Coronary artery (tissue), 2 donors: ENCODE results near the gene ACAA1.
A peak's percentile ranks its signal among the peaks of the same experiment; 100 is the strongest.

Experiments
- DNase-seq: peaks from one replicate; pipeline ENCODE4 v3.0.0-alpha.2; 2017; ENCODE audit warnings: low spot score
- H3K27ac ChIP-seq, 2 donors: fragments of 200-600 bp; sonication (generic); one replicate each; pipeline ENCODE4 v1.5.1; 2016 to 2019
- H3K4me3 ChIP-seq: fragments of 200-600 bp; sonication (generic); 2 replicates; pipeline ENCODE4 v1.5.1; 2016; ENCODE audit warnings: mild to moderate bottlenecking, moderate library complexity
- TF ChIP-seq, protein P1 (sequence below): fragments of 200-600 bp; sonication (generic); IDR thresholded peaks from one replicate; pipeline ENCODE4 v1.5.1; 2019; ENCODE audit warnings: antibody characterized with exemption

Gene ACAA1, protein sequence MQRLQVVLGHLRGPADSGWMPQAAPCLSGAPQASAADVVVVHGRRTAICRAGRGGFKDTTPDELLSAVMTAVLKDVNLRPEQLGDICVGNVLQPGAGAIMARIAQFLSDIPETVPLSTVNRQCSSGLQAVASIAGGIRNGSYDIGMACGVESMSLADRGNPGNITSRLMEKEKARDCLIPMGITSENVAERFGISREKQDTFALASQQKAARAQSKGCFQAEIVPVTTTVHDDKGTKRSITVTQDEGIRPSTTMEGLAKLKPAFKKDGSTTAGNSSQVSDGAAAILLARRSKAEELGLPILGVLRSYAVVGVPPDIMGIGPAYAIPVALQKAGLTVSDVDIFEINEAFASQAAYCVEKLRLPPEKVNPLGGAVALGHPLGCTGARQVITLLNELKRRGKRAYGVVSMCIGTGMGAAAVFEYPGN

DNA sequence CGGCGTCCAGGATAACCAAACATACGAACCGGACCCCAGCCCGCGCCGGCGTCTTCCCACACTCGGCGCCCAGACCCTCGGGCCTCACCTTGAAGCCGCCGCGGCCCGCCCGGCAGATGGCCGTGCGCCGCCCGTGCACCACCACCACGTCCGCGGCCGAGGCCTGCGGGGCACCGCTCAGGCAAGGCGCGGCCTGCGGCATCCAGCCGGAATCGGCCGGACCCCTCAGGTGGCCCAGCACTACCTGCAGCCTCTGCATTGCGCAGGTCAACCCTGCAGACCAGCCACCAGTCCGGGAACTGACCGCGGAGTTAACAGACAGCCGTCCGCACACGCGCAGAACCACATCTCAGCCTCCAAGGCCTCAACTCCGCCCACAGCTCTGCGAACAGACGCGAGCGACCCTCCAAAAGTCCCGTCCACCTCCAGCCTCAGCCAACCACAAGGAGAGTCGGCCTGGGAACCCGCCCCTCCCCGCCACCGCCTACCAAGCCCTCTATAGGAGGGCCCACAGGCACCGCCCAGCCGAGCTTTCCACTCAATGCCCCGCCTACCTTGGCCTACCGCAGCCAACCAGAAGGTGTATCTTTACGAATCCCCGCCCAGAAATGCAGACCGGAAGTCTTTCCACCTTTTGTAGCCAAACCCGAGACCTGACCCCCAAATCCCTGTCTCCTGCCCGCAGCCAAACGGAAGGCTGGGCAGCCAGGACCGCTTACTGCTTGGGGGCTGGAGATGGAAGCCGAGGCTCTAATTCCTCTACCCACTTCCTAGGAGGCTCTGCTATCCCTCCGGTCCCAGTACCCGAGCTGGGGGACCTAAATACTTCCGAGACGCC lies at the start of gene ACAA1:
Gene ACAA1, minus strand, starts transcription at position 351 of the 838 bp plus-strand sequence. Its CDS starts 92 bp downstream, at position 259.
- TF ChIP-seq, protein P1, sequence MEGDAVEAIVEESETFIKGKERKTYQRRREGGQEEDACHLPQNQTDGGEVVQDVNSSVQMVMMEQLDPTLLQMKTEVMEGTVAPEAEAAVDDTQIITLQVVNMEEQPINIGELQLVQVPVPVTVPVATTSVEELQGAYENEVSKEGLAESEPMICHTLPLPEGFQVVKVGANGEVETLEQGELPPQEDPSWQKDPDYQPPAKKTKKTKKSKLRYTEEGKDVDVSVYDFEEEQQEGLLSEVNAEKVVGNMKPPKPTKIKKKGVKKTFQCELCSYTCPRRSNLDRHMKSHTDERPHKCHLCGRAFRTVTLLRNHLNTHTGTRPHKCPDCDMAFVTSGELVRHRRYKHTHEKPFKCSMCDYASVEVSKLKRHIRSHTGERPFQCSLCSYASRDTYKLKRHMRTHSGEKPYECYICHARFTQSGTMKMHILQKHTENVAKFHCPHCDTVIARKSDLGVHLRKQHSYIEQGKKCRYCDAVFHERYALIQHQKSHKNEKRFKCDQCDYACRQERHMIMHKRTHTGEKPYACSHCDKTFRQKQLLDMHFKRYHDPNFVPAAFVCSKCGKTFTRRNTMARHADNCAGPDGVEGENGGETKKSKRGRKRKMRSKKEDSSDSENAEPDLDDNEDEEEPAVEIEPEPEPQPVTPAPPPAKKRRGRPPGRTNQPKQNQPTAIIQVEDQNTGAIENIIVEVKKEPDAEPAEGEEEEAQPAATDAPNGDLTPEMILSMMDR = no peak
- DNase-seq = peak; percentile 100
- H3K27ac ChIP-seq = peak within 1 kb of the TSS; percentile 87 to 88
- peak within 1 kb of the TSS; percentile 88 for H3K4me3 ChIP-seq

DNA sequence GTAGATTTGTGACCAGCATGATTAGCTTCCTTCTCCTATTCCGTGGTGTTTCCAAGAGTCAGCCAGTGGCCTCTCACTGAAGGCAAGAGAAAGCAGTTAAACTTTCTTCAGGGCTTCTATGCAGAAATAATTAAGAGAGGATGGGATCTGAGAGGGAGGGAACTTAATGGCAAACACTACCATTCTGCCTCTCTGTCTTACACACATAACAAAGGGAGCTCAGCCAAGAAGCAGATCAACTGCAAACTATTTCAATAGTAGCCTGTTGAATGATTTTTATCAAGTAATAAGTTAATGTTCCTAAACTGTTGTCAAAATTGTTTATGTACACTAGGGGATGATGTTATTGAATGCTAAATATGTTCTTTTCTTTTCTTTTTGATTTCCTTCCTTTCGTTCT lies 40.3 kb upstream of the ACAA1 start:
- Histone ChIP-seq H3K4me3 (no peak overlapping the region), H3K27ac (no peak overlapping the region)
- no peak for DNase-seq
- TF ChIP-seq, protein P1 = no peak

DNA sequence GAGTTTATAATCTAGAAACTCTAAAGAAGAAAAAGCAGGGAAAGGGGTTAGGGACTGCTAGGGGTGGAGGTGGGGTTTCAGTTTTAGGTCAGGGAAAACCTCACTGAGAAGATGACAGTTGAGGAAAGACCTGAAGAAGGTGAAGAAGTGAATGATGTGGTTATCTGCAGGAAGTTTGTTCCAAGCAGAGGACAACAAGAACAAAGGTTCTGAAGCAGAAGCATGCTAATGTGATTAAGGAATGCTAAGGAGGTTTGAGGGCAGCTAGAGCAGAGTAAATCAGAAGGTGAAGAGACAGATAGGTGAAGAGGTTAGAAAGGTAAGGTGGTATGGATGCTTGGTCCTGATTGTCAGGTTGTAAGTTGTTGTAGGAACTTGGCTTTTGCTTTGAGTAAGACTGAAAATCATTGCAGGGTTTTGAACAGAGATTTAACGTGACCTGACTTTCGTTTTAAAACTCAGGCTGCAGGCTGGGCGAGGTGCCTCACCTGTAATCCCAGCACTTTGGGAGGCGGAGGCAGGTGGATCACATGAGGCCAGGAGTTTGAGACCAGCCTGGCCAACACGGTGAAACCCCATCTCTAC lies 37.0 kb upstream of the ACAA1 start:
- no peak overlapping the region for H3K27ac ChIP-seq
- H3K4me3 ChIP-seq = no peak overlapping the region
- no peak for DNase-seq
- TF ChIP-seq, protein P1 = no peak

DNA sequence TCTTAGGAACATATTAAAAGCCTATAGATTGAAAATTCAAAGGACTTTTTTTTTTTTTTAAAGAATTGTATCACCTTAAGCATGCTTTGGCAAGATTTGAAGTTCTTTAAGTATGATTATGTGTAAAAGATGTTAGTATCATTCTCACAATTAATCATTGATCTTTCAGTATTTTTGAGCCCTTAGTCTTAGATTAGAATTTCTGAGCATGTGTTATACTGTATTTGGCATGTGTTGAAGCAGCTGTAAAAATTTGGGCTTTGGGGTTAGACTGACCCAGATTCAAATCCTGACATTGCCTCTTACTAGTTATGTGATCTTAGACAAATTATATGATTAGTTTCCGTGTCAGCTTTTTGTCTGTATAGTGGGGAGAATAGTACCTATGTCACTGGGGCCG lies 34.7 kb upstream of the ACAA1 start:
- no peak for DNase-seq
- TF ChIP-seq, protein P1 = no peak
- H3K27ac ChIP-seq = no peak overlapping the region
- H3K4me3 ChIP-seq = no peak overlapping the region

DNA sequence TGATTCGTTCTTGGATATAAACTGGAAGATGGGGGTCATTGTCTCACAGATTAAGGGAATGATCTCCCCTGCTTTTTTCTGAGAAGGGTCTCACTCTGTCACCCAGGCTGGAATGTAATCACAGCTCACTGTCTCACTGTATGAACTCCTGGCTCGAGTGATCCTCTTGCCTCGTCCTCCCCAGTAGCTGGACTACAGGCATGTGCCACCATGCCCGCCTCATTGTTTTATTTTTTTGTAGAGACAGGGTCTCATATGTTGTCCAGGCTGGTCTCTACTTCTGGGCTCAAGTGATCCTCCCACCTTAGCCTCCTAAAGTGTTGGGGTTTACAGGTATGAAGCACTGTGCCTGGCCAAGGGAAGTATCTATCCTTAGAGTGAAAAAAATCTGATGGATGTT lies 33.8 kb upstream of the ACAA1 start:
- no peak overlapping the region for H3K27ac ChIP-seq
- TF ChIP-seq, protein P1 = no peak
- H3K4me3 ChIP-seq = no peak overlapping the region
- no peak for DNase-seq

DNA sequence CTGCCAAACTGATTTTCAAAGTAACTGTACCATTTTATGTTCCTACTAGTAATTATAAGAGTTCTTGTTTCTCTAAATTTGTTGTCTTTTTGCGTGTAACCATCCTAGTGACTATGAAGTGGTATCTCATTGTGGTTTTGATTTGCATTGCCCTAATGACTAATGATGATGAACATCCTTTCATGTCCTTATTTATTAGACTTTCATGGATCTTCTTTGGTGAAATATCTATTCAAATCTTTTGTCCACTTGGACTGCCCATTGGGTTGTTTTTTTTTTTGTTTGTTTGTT lies 32.0 kb upstream of the ACAA1 start:
- TF ChIP-seq, protein P1 = no peak

More for the DNA sequence above, 32.0 kb upstream of the ACAA1 start:
- no peak for DNase-seq
- Histone ChIP-seq H3K4me3 (no peak overlapping the region), H3K27ac (no peak overlapping the region)
